ENCODE measurements around the gene MFAP5. TPM values are rescaled to one million over a fixed set of nuclear protein-coding genes. Genes with fewer than 3 reads are reported as not detected.
"Not testable (repeated sequence)": the region's sequence is repeated elsewhere in the genome, so short reads cannot be mapped to it uniquely, and the experiment has no call there.

MFAP5 gene
- total RNA-seq, 1 donor from 2014 or later = 55.8 TPM

- TF ChIP-seq, protein P1, sequence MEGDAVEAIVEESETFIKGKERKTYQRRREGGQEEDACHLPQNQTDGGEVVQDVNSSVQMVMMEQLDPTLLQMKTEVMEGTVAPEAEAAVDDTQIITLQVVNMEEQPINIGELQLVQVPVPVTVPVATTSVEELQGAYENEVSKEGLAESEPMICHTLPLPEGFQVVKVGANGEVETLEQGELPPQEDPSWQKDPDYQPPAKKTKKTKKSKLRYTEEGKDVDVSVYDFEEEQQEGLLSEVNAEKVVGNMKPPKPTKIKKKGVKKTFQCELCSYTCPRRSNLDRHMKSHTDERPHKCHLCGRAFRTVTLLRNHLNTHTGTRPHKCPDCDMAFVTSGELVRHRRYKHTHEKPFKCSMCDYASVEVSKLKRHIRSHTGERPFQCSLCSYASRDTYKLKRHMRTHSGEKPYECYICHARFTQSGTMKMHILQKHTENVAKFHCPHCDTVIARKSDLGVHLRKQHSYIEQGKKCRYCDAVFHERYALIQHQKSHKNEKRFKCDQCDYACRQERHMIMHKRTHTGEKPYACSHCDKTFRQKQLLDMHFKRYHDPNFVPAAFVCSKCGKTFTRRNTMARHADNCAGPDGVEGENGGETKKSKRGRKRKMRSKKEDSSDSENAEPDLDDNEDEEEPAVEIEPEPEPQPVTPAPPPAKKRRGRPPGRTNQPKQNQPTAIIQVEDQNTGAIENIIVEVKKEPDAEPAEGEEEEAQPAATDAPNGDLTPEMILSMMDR (IDR thresholded peaks at IDR 0.05; ENCODE audit: borderline replicate concordance) = no peak
- Histone ChIP-seq H3K27me3 (ENCODE audit: low read depth) (peaks cover 20% of the 10 kb centered on the region), H3K4me1 (no peaks in the 10 kb centered on the region), H3K36me3 (no peaks in the 10 kb centered on the region), H3K9me3 (replicated peaks) (no peaks in the 10 kb centered on the region), H3K4me3 (no peak overlapping the region), H3K27ac (replicated peaks) (no peak overlapping the region)
- DNase-seq = no peak
- intact Hi-C loops (cut with micrococcal nuclease) = no loop called here
Observed at GRCh38 chr12:8638951-8639350, 23.7 kb downstream of the MFAP5 start.

GRCh38 chr12:8637666-8638065, 25.0 kb downstream of the MFAP5 start:
- TF ChIP-seq, protein P1 (IDR thresholded peaks at IDR 0.05; ENCODE audit: borderline replicate concordance) = no peak
- Histone ChIP-seq H3K9me3 (replicated peaks) (no peaks in the 10 kb centered on the region), H3K27me3 (ENCODE audit: low read depth) (peaks cover 20% of the 10 kb centered on the region), H3K27ac (replicated peaks) (no peak overlapping the region), H3K4me3 (no peak overlapping the region), H3K4me1 (no peaks in the 10 kb centered on the region), H3K36me3 (no peaks in the 10 kb centered on the region)
- intact Hi-C loops (cut with micrococcal nuclease) = no loop called here
- no peak for DNase-seq

DNA sequence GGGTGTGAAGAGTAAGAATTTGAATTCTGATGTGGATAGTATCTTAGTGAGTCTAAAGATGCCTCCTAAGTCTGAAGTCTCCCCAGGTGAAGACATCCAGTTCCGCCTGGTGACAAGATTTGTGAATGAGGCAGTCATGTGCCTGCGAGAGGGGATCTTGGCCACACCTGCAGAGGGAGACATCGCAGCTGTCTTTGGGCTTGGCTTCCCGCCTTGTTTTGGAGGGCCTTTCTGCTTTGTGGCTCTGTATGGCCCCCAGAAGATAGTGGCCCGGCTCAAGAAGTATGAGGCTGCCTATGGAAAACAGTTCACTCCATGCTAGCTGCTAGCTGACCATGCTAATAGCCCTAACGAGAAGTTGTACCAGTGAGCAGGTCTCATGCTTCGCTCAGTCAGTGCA, 25.4 kb downstream of the MFAP5 start:
- intact Hi-C loops (cut with micrococcal nuclease) = no loop called here
- no peaks in the 10 kb centered on the region for H3K9me3 ChIP-seq (replicated peaks)
- DNase-seq = no peak
- no peaks in the 10 kb centered on the region for H3K36me3 ChIP-seq
- no peak overlapping the region for H3K4me3 ChIP-seq
- H3K4me1 ChIP-seq = no peaks in the 10 kb centered on the region
- TF ChIP-seq, protein P1 (IDR thresholded peaks at IDR 0.05; ENCODE audit: borderline replicate concordance) = no peak
- H3K27ac ChIP-seq (replicated peaks) = no peak overlapping the region
- H3K27me3 ChIP-seq (ENCODE audit: low read depth) = peaks cover 20% of the 10 kb centered on the region

DNA sequence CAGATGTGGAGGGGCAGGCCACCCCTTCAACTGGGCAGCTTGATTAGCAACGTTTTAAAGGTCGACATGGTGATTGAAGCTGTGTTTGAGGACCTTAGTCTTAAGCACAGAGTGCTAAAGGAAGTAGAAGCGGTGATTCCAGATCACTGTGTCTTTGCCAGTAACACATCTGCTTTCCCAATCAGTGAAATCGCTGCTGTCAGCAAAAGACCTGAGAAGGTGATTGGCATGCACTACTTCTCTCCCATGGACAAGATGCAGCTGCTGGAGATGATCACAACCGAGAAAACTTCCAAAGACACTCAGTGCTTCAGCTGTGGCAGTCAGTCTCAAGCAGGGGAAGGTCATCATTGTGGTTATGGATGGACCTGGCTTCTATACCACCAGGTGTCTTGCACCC, 26.0 kb downstream of the MFAP5 start:
- DNase-seq = no peak
- H3K36me3 ChIP-seq = no peaks in the 10 kb centered on the region
- no peaks in the 10 kb centered on the region for H3K4me1 ChIP-seq
- H3K4me3 ChIP-seq = no peak overlapping the region
- no peak overlapping the region for H3K27ac ChIP-seq (replicated peaks)
- no peaks in the 10 kb centered on the region for H3K9me3 ChIP-seq (replicated peaks)
- intact Hi-C loops (cut with micrococcal nuclease) = no loop called here
- TF ChIP-seq, protein P1 (IDR thresholded peaks at IDR 0.05; ENCODE audit: borderline replicate concordance) = no peak
- peaks cover 20% of the 10 kb centered on the region for H3K27me3 ChIP-seq (ENCODE audit: low read depth)

- H3K36me3 ChIP-seq; H3K27ac ChIP-seq (replicated peaks); intact Hi-C loops (cut with micrococcal nuclease); DNase-seq; H3K9me3 ChIP-seq (replicated peaks); H3K4me1 ChIP-seq; H3K4me3 ChIP-seq: not testable (repeated sequence)
- H3K27me3 ChIP-seq (ENCODE audit: low read depth) = peaks cover 18% of the 10 kb centered on the region
Observed at GRCh38 chr12:8636007-8636346, 26.6 kb downstream of the MFAP5 start.

DNA sequence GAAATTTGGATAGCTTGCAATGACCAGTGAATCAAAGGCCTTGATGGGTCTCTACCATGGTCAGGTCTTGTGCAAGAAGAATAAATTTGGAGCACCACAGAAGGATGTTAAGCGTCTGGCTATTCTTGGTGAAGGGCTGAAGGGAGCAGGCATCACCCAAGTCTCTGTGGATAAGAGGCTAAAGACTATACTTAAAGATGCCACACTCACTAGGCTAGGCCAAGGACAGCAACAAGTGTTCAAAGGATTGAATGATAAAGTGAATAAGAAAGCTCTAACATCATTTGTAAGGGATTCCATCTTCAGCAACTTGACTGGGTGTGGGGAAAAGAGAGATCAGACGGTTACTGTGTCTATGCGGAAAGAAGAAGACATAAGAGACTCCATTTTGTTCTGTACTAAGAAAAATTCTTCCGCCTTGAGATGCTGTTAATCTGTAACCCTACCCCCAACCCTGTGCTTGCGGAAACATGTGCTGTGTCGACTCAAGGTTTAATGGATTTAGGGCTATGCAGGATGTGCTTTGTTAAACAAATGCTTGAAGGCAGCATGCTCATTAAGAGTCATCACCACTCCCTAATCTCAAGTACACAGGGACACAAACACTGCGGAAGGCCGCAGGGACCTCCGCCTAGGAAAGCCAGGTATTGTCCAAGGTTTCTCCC, 27.2 kb downstream of the MFAP5 start:
- H3K4me3 ChIP-seq; H3K4me1 ChIP-seq; H3K27ac ChIP-seq (replicated peaks); intact Hi-C loops (cut with micrococcal nuclease); DNase-seq; H3K36me3 ChIP-seq; H3K9me3 ChIP-seq (replicated peaks): not testable (repeated sequence)
- peaks cover 18% of the 10 kb centered on the region for H3K27me3 ChIP-seq (ENCODE audit: low read depth)
